ENCODE measurements around the gene RELT. TPM values are rescaled to one million over a fixed set of nuclear protein-coding genes. Genes with fewer than 3 reads are reported as not detected.

The RELT gene
- total RNA-seq, 1 experiment from 2014 or later = 13.8 TPM

- POLR2A ChIA-PET = no interaction called here
- RAD21 ChIA-PET (ENCODE audit: low non-redundant PET in 1 of 2, low total read pairs in 2 of 2, uncharacterized antibody in 2 of 2, unreplicated experiment in 2 of 2) = no interaction called here
- CTCF ChIA-PET = no interaction called here
- Histone ChIP-seq H3K9ac (ENCODE audit: low read length) (no peak overlapping the region), H3K4me3 (replicated peaks in 1 of 2; ENCODE audit: low read depth in 1 of 2, low read length in 2 of 2) (no peak overlapping the region), H3K4me1 (ENCODE audit: control insufficient read depth in 1 of 2, insufficient read depth in 2 of 2, low read length in 2 of 2) (peaks cover 0 to 7% of the 10 kb centered on the region in 2 experiments; a peak in 1 of 4 replicates), H3K9me3 (ENCODE audit: control insufficient read depth in 1 of 2, insufficient read depth in 1 of 2, low read depth in 1 of 2, low read length in 2 of 2) (no peaks in the 10 kb centered on the region), H3K4me2 (ENCODE audit: low read length) (no peak overlapping the region), H3K9me2 (ENCODE audit: insufficient read depth) (no peaks in the 10 kb centered on the region), H2AFZ (ENCODE audit: low read depth, low read length, poor library complexity, severe bottlenecking) (no peak overlapping the region), H3K27me3 (ENCODE audit: insufficient read depth, low read length) (no peaks in the 10 kb centered on the region), H3K27ac (ENCODE audit: low read depth, low read length) (no peak overlapping the region), H3K36me3 (ENCODE audit: control insufficient read depth in 1 of 2, insufficient read depth in 2 of 2, low read length in 2 of 2) (no peaks in the 10 kb centered on the region), H4K20me1 (ENCODE audit: insufficient read depth) (no peaks in the 10 kb centered on the region), H3K79me2 (ENCODE audit: insufficient read depth, low read length) (no peaks in the 10 kb centered on the region)
- TF ChIP-seq EZH2phosphoT487 (IDR thresholded peaks at IDR 0.05; ENCODE audit: borderline replicate concordance) (no peak), REST (IDR thresholded peaks at IDR 0.05; ENCODE audit: low read depth) (no peak), EZH2 (IDR thresholded peaks at IDR 0.05) (no peak), POLR2AphosphoS5 (IDR thresholded peaks at IDR 0.05; ENCODE audit: low read depth, low read length) (no peak), CTCF (IDR thresholded peaks at IDR 0.05 in 2 of 3, conservative IDR thresholded peaks at IDR 0.05 in 1 of 3; ENCODE audit: borderline replicate concordance in 1 of 3, insufficient read depth in 1 of 3, low read depth in 2 of 3, low read length in 2 of 3) (no peak), SRF (IDR thresholded peaks at IDR 0.05; ENCODE audit: low read depth) (no peak), EGR1 (IDR thresholded peaks at IDR 0.05; ENCODE audit: low read depth) (no peak), JUND (IDR thresholded peaks at IDR 0.05) (no peak), ZFX (IDR thresholded peaks at IDR 0.05) (no peak), CEBPB (IDR thresholded peaks at IDR 0.05; ENCODE audit: low read depth) (no peak), MAX (IDR thresholded peaks at IDR 0.05) (no peak), RAD21 (IDR thresholded peaks at IDR 0.05; ENCODE audit: low read depth) (no peak), SIN3A (IDR thresholded peaks at IDR 0.05; ENCODE audit: low read depth) (no peak), YY1 (IDR thresholded peaks at IDR 0.05; ENCODE audit: extremely low read depth, insufficient replicate concordance, low read depth, low read length) (no peak), CBX3 (IDR thresholded peaks at IDR 0.05; ENCODE audit: low read depth) (no peak), SP1 (IDR thresholded peaks at IDR 0.05; ENCODE audit: low read depth) (no peak), ELF1 (IDR thresholded peaks at IDR 0.05; ENCODE audit: borderline replicate concordance, low read depth) (no peak), TCF7L2 (IDR thresholded peaks at IDR 0.05; ENCODE audit: borderline replicate concordance, extremely low read depth, insufficient read depth, insufficient read length) (no peak), ATF3 (IDR thresholded peaks at IDR 0.05) (no peak)
- intact Hi-C loops (cut with micrococcal nuclease) = no loop called here
- ATAC-seq = no peak
- no peak for DNase-seq (ENCODE audit: low read depth, low spot score)
- no TSS peak for BruUV-seq (replicated peaks)
Measured at GRCh38 chr11:73416786-73417185, 40.6 kb downstream of the RELT start.
